ENCODE measurements around the gene MORN1.

The MORN1 gene

GRCh38 chr1:2345297-2346075 lies 45.9 kb downstream of the MORN1 start:
- in situ Hi-C loops (cut with HindIII; ENCODE audit: low pct_unique_long_range_greater_than_20kb, low sequenced_read_pairs): no loop called here
- no peak for DNase-seq (ENCODE audit: low read depth in 1 of 2, low spot score in 1 of 2)
- no peak for TF ChIP-seq JUND (IDR thresholded peaks at IDR 0.05; ENCODE audit: low read depth)

- in situ Hi-C loops (cut with HindIII; ENCODE audit: low pct_unique_long_range_greater_than_20kb, low sequenced_read_pairs): no loop called here
- DNase-seq (ENCODE audit: low read depth in 1 of 2, low spot score in 1 of 2): no peak
- TF ChIP-seq JUND (IDR thresholded peaks at IDR 0.05; ENCODE audit: low read depth): no peak
Observed at GRCh38 chr1:2344744-2345296, 46.5 kb downstream of the MORN1 start.

- no peak for TF ChIP-seq JUND (IDR thresholded peaks at IDR 0.05; ENCODE audit: low read depth)
- in situ Hi-C loops (cut with HindIII; ENCODE audit: low pct_unique_long_range_greater_than_20kb, low sequenced_read_pairs): no loop called here
- no peak for DNase-seq (ENCODE audit: low read depth in 1 of 2, low spot score in 1 of 2)
Observed at GRCh38 chr1:2344121-2344681, 47.2 kb downstream of the MORN1 start.

- in situ Hi-C loops (cut with HindIII; ENCODE audit: low pct_unique_long_range_greater_than_20kb, low sequenced_read_pairs): no loop called here
- DNase-seq (ENCODE audit: low read depth in 1 of 2, low spot score in 1 of 2): no peak
- no peak for TF ChIP-seq JUND (IDR thresholded peaks at IDR 0.05; ENCODE audit: low read depth)
Observed at GRCh38 chr1:2343023-2343935, 48.1 kb downstream of the MORN1 start.

GRCh38 chr1:2342384-2343022 lies 48.9 kb downstream of the MORN1 start:
- in situ Hi-C loops (cut with HindIII; ENCODE audit: low pct_unique_long_range_greater_than_20kb, low sequenced_read_pairs): no loop called here
- TF ChIP-seq JUND (IDR thresholded peaks at IDR 0.05; ENCODE audit: low read depth): no peak
- DNase-seq (ENCODE audit: low read depth in 1 of 2, low spot score in 1 of 2): no peak

GRCh38 chr1:2341706-2342383 lies 49.5 kb downstream of the MORN1 start:
- no peak for DNase-seq (ENCODE audit: low read depth in 1 of 2, low spot score in 1 of 2)
- in situ Hi-C loops (cut with HindIII; ENCODE audit: low pct_unique_long_range_greater_than_20kb, low sequenced_read_pairs): no loop called here
- no peak for TF ChIP-seq JUND (IDR thresholded peaks at IDR 0.05; ENCODE audit: low read depth)

- DNase-seq (ENCODE audit: low read depth in 1 of 2, low spot score in 1 of 2): no peak
- in situ Hi-C loops (cut with HindIII; ENCODE audit: low pct_unique_long_range_greater_than_20kb, low sequenced_read_pairs): no loop called here
- TF ChIP-seq JUND (IDR thresholded peaks at IDR 0.05; ENCODE audit: low read depth): no peak
Observed at GRCh38 chr1:2340918-2341254, 50.5 kb downstream of the MORN1 start.

- in situ Hi-C loops (cut with HindIII; ENCODE audit: low pct_unique_long_range_greater_than_20kb, low sequenced_read_pairs): no loop called here
- no peak for TF ChIP-seq JUND (IDR thresholded peaks at IDR 0.05; ENCODE audit: low read depth)
- DNase-seq (ENCODE audit: low read depth in 1 of 2, low spot score in 1 of 2): no peak
Observed at GRCh38 chr1:2340086-2340917, 51.1 kb downstream of the MORN1 start.

- in situ Hi-C loops (cut with HindIII; ENCODE audit: low pct_unique_long_range_greater_than_20kb, low sequenced_read_pairs): no loop called here
- TF ChIP-seq JUND (IDR thresholded peaks at IDR 0.05; ENCODE audit: low read depth): no peak
Observed at GRCh38 chr1:2339206-2340085, 51.9 kb downstream of the MORN1 start.

GRCh38 chr1:2337501-2337900 lies 53.9 kb downstream of the MORN1 start:
- in situ Hi-C loops (cut with HindIII; ENCODE audit: low pct_unique_long_range_greater_than_20kb, low sequenced_read_pairs): no loop called here
- TF ChIP-seq JUND (IDR thresholded peaks at IDR 0.05; ENCODE audit: low read depth): no peak
- DNase-seq (ENCODE audit: low read depth in 1 of 2, low spot score in 1 of 2): no peak

More at GRCh38 chr1:2339206-2340085, 51.9 kb downstream of the MORN1 start:
- no peak for DNase-seq (ENCODE audit: low read depth in 1 of 2, low spot score in 1 of 2)
